Cardiac fibroblast (primary cell): Measurements from ENCODE around the gene TMEM134.

Source experiments
- DNase-seq, 2 donors: peaks; one replicate each; pipeline versions ENCODE4 v3.0.0 to v3.0.0-alpha.2; 2010; ENCODE audit warnings: low read depth in 2 of 2
- H3K4me3 ChIP-seq, 2 donors: replicated peaks in 1 of 2; 1 replicate in 1 of 2; 2 replicates in 1 of 2; pipeline ENCODE4 v1.5.1; 2011; ENCODE audit warnings: low read depth in 2 of 2, low read length in 2 of 2, mild to moderate bottlenecking in 2 of 2, moderate library complexity in 1 of 2
- CTCF ChIP-seq: IDR thresholded peaks from one replicate; pipeline ENCODE4 v1.5.1; 2011; ENCODE audit warnings: low read depth, mild to moderate bottlenecking, low read length, inconsistent platforms

Gene TMEM134

GRCh38 chr11:67493548-67494370 is 24.7 kb upstream of the TMEM134 start:
- DNase-seq, result no peak
- no peak overlapping the region for H3K4me3 ChIP-seq
- TF ChIP-seq CTCF, result no peak

- no peak for TF ChIP-seq CTCF
- no peak for DNase-seq
- H3K4me3 ChIP-seq, result no peak overlapping the region
Observed at GRCh38 chr11:67492801-67493547, 23.9 kb upstream of the TMEM134 start.

GRCh38 chr11:67492069-67492727 is 23.1 kb upstream of the TMEM134 start:
- no peak for TF ChIP-seq CTCF
- H3K4me3 ChIP-seq, result no peak overlapping the region
- DNase-seq, result no peak

- no peak for TF ChIP-seq CTCF
- DNase-seq, result no peak
- no peak overlapping the region for H3K4me3 ChIP-seq
Observed at GRCh38 chr11:67491276-67492068, 22.4 kb upstream of the TMEM134 start.

GRCh38 chr11:67490727-67491065 is 21.6 kb upstream of the TMEM134 start:
- H3K4me3 ChIP-seq, result no peak overlapping the region
- no peak for TF ChIP-seq CTCF
- DNase-seq, result no peak
